Thyroid gland (tissue), 4 donors: ENCODE measurements around the gene DPP4. TPM values are rescaled to one million over a fixed set of nuclear protein-coding genes. Genes with fewer than 3 reads are reported as not detected.

ENCODE experiments used
- DNase-seq, 2 donors: peaks; one replicate each; pipeline ENCODE4 v3.0.0-alpha.2; 2019
- H3K27ac ChIP-seq, 3 donors: fragments of 200-600 bp; sonication (generic); 1 replicate in 2 of 3; 2 replicates in 1 of 3; pipeline ENCODE4 v1.5.1; 2016 to 2019; ENCODE audit warnings: mild to moderate bottlenecking in 1 of 3, moderate library complexity in 1 of 3
- H3K27me3 ChIP-seq: fragments of 200-600 bp; sonication (generic); one replicate; pipeline ENCODE4 v1.5.1; 2019
- H3K36me3 ChIP-seq, 2 donors: fragments of 200-600 bp; sonication (generic); one replicate each; pipeline ENCODE4 v1.5.1; 2016 to 2019
- H3K4me1 ChIP-seq, 2 donors: fragments of 200-600 bp; sonication (generic); one replicate each; pipeline ENCODE4 v1.5.1; 2017 to 2019
- H3K4me3 ChIP-seq, 3 donors: fragments of 200-600 bp; sonication (generic); replicated peaks in 1 of 3; 1 replicate in 2 of 3; 2 replicates in 1 of 3; pipeline ENCODE4 v1.5.1; 2016; ENCODE audit warnings: mild to moderate bottlenecking in 1 of 3
- H3K9me3 ChIP-seq: fragments of 200-600 bp; sonication (generic); one replicate; pipeline ENCODE4 v1.5.1; 2017
- POLR2A ChIP-seq, 2 donors: fragments of 450-650 bp; IDR thresholded peaks; one replicate each; pipeline ENCODE4 v1.6.1; 2017; ENCODE audit warnings: antibody characterized with exemption in 2 of 2, mild to moderate bottlenecking in 2 of 2, moderate library complexity in 1 of 2
- WGBS, 2 donors: methylation state at CpG; one replicate each; pipeline ENCODE4 v1.1.5; 2017; 5-methylcytosine and 5-hydroxymethylcytosine counted together
- intact Hi-C: fragments of 100-400 bp; cut with DNase I; formaldehyde crosslinking; loops from one replicate; pipeline ENCODE4 v1.15.1; 2023
- total RNA-seq, 4 donors: library from RNA; depleted of rRNA; stranded (reverse); fragments of >200 nt; gene quantifications; one replicate each; pipeline ENCODE4 v1.2.3, GENCODE V29; 2016
- TF ChIP-seq, protein P1 (sequence below), 6 experiments: fragments of 200-600 bp in 3 of 6; fragments of 450-650 bp in 3 of 6; sonication (generic) in 3 of 6; IDR thresholded peaks; one replicate each; pipeline ENCODE4 v1.5.1; 2016 to 2019; ENCODE audit warnings: antibody characterized with exemption in 6 of 6, mild to moderate bottlenecking in 2 of 6, inconsistent platforms in 1 of 6, moderate library complexity in 1 of 6

Gene DPP4
- total RNA-seq, 4 donors from 2014 or later, result 3.0 to 12.7 (median 4.4) TPM

DNA sequence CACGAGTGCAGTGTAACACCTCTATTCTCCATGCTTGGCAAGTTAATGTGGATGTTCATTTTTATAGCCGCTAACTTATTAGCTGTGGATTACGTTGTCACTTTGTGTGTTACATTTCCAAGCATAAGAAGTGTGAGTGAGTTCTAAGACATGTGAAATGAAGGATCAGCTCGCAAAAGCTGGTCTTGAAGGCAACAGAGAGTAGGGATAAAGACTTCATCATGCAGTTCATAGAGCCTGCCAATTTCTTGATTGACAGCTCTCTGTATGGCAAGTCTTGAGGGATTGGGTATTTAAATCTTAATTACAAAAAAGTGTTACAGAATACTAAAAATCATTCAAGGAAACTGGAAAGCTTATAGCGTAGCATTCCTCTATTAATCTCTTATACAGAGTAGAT lies 25.8 kb upstream of the DPP4 start:
- no peaks in the 10 kb centered on the region for H3K9me3 ChIP-seq
- 98 to 99% methylated on average over 5 of the region's 5 CpGs for WGBS, 2 donors
- H3K36me3 ChIP-seq, result no peaks in the 10 kb centered on the region
- DNase-seq, result no peak
- TF ChIP-seq, protein P1, sequence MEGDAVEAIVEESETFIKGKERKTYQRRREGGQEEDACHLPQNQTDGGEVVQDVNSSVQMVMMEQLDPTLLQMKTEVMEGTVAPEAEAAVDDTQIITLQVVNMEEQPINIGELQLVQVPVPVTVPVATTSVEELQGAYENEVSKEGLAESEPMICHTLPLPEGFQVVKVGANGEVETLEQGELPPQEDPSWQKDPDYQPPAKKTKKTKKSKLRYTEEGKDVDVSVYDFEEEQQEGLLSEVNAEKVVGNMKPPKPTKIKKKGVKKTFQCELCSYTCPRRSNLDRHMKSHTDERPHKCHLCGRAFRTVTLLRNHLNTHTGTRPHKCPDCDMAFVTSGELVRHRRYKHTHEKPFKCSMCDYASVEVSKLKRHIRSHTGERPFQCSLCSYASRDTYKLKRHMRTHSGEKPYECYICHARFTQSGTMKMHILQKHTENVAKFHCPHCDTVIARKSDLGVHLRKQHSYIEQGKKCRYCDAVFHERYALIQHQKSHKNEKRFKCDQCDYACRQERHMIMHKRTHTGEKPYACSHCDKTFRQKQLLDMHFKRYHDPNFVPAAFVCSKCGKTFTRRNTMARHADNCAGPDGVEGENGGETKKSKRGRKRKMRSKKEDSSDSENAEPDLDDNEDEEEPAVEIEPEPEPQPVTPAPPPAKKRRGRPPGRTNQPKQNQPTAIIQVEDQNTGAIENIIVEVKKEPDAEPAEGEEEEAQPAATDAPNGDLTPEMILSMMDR (IDR thresholded peaks at IDR 0.05), result no peak
- no peak for TF ChIP-seq POLR2A (IDR thresholded peaks at IDR 0.05)
- no peak overlapping the region for H3K4me3 ChIP-seq
- no peak overlapping the region for H3K27ac ChIP-seq
- H3K27me3 ChIP-seq, result no peaks in the 10 kb centered on the region
- H3K4me1 ChIP-seq, result no peaks in the 10 kb centered on the region
- intact Hi-C loops, result no loop called here

DNA sequence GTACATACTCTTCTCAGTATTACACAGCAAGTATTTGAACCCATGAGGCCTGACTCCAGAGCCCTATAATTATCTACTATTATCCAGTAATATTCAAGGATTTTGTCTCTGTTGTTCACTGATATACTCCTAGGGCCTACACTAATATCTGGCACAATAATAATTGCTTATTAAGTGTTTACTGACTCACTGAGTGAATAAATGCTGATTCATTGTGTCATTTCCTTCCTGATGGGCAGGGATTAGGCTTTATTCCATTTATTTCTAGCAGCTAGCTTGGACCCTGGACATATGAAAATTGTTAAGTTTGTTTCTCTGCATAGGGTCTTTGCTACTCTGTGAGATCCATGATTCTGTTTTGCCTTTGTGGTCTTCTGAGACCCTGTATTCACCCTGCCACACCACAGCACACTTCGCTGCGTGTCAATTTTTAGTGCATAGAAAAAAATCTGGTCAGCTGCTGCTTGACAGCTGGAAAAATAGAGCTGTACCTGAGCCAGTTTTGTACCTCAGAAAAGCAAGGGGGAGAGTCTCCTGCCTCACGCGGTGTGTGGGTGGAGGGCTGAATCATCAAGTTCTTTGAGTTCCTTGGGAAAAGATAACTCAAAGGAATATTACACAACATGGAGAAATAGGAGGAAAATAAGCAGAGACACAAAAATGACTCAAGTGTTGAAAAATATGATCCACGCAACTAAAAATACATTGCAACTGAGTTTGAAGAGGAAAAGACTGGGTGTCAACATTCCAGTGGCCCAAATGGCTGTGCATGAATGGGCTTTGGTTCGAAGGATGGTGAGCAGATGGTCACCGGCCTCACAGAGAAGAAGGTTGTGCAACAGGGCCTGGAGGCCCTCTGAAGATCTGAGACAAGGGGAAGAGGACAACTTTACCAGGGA lies 18.9 kb upstream of the DPP4 start:
- Histone ChIP-seq H3K4me3 (no peak overlapping the region), H3K4me1 (no peaks in the 10 kb centered on the region), H3K27me3 (no peaks in the 10 kb centered on the region), H3K9me3 (no peaks in the 10 kb centered on the region), H3K27ac (no peak overlapping the region), H3K36me3 (no peaks in the 10 kb centered on the region)
- intact Hi-C loops, result no loop called here
- WGBS, 2 donors, result 81 to 87% methylated on average over 7 of the region's 7 CpGs
- no peak for DNase-seq
- TF ChIP-seq, protein P1 (IDR thresholded peaks at IDR 0.05), result no peak
- TF ChIP-seq POLR2A (IDR thresholded peaks at IDR 0.05), result no peak

DNA sequence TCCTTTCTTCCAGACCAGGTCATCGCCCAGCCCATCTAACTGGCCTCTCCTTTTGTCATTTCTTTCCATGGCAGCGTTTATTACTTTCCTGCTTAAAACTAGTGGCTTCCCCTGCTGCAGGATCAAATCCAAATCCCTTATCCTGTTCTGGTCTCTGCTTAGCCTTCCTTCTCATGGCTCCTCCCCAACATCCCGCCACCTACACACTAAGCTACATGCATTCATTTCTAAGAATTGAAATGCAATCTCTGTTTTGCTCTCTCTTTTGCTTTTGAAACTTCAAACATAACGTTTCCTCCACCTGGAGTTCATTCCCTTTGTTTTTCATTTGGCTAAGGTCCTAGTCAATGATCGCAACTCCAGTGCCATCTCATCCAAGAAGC lies 18.0 kb upstream of the DPP4 start:
- Histone ChIP-seq H3K9me3 (no peaks in the 10 kb centered on the region), H3K4me3 (no peak overlapping the region), H3K36me3 (no peaks in the 10 kb centered on the region), H3K27me3 (no peaks in the 10 kb centered on the region), H3K27ac (no peak overlapping the region), H3K4me1 (no peaks in the 10 kb centered on the region)
- no peak for DNase-seq
- WGBS, 2 donors, result 65 to 72% methylated on average over 5 of the region's 5 CpGs
- intact Hi-C loops, result no loop called here
- TF ChIP-seq, protein P1 (IDR thresholded peaks at IDR 0.05), result no peak
- TF ChIP-seq POLR2A (IDR thresholded peaks at IDR 0.05), result no peak

DNA sequence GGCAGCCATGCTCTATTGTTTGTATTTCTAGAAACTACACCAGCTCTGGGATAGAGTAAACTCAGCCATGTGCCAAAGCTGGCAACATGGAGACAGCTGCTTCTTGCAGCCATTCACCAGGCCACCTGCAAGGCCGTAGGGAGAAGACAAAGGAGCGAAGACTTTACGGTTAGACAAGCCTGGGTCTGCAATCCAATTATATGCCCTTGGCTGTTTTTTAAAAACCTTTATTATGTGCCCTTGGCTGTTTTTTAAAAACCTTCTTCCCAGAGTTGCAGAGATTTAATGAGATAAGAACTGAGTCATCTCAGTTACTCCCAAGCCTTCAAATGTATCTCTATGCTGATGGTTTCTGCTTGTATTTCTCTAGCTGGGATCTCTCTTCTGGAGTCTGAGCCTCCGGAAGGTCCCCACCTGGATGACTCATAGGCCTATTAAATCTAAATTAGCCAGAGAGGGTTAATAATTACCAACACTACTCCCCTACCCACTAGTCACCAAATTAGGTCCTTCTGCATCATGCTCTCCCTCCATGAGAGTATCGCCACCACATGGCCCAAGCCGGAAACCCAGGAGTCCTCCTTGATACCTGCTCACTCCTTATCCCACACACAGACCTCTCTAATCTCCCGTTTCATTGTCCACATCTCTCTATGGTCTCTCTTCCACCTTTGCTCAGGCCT lies 17.5 kb upstream of the DPP4 start:
- Histone ChIP-seq H3K4me1 (no peaks in the 10 kb centered on the region), H3K4me3 (no peak overlapping the region), H3K36me3 (no peaks in the 10 kb centered on the region), H3K27me3 (no peaks in the 10 kb centered on the region), H3K27ac (no peak overlapping the region), H3K9me3 (no peaks in the 10 kb centered on the region)
- WGBS, 2 donors, result 89 to 91% methylated on average over 7 of the region's 7 CpGs
- no peak for DNase-seq
- no peak for TF ChIP-seq POLR2A (IDR thresholded peaks at IDR 0.05)
- TF ChIP-seq, protein P1 (IDR thresholded peaks at IDR 0.05), result no peak
- intact Hi-C loops, result no loop called here

DNA sequence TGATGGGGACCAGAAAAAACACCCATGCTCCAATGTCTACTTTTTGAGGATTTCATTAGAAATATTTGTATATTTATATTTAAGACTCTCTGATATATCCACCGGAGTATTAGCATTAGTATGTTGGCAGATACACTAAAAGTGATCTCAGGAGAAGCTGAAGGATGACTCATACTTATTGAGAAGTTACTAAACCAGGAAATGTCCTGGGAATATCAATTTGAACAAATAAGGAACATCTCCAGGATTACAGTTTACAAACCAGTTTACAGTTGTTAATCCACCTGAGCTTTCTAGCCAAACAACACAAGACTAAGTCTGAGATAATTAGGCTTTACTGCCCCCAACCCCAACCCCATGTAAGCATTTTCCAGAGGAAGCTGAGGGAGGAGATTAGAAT lies 16.1 kb upstream of the DPP4 start:
- H3K4me3 ChIP-seq, result no peak overlapping the region
- intact Hi-C loops, result no loop called here
- H3K36me3 ChIP-seq, result no peaks in the 10 kb centered on the region
- no peak for DNase-seq
- WGBS, 2 donors, result 64 to 92% methylated on average over 1 of the region's 1 CpG
- H3K4me1 ChIP-seq, result no peaks in the 10 kb centered on the region
- H3K9me3 ChIP-seq, result no peaks in the 10 kb centered on the region
- no peaks in the 10 kb centered on the region for H3K27me3 ChIP-seq
- no peak overlapping the region for H3K27ac ChIP-seq
- TF ChIP-seq, protein P1 (IDR thresholded peaks at IDR 0.05), result no peak
- TF ChIP-seq POLR2A (IDR thresholded peaks at IDR 0.05), result no peak
